Measurements from ENCODE around the gene RERE.
A peak's percentile ranks its signal among the peaks of the same experiment; 100 is the strongest.

The RERE gene

GRCh38 chr1:8536515-8536914 lies 280.9 kb downstream of the RERE start:
- TF ChIP-seq CTCF (IDR thresholded peaks at IDR 0.05; ENCODE audit: low read length, missing control alignments), result no peak
- DNase-seq (ENCODE audit: low read depth), result no peak
- H3K4me3 ChIP-seq (replicated peaks; ENCODE audit: low read depth, low read length), result no peak overlapping the region

- DNase-seq (ENCODE audit: low read depth), result no peak
- TF ChIP-seq CTCF (IDR thresholded peaks at IDR 0.05; ENCODE audit: low read length, missing control alignments), result no peak
- H3K4me3 ChIP-seq (replicated peaks; ENCODE audit: low read depth, low read length), result no peak overlapping the region
Measured at GRCh38 chr1:8533907-8534306, 283.5 kb downstream of the RERE start.

- H3K4me3 ChIP-seq (replicated peaks; ENCODE audit: low read depth, low read length), result no peak overlapping the region
- TF ChIP-seq CTCF (IDR thresholded peaks at IDR 0.05; ENCODE audit: low read length, missing control alignments), result no peak
- no peak for DNase-seq (ENCODE audit: low read depth)
Measured at GRCh38 chr1:8533124-8533523, 284.3 kb downstream of the RERE start.

- TF ChIP-seq CTCF (IDR thresholded peaks at IDR 0.05; ENCODE audit: low read length, missing control alignments), result no peak
- H3K4me3 ChIP-seq (replicated peaks; ENCODE audit: low read depth, low read length), result no peak overlapping the region
- DNase-seq (ENCODE audit: low read depth), result no peak
Measured at GRCh38 chr1:8529901-8530300, 287.5 kb downstream of the RERE start.

- TF ChIP-seq CTCF (IDR thresholded peaks at IDR 0.05; ENCODE audit: low read length, missing control alignments), result no peak
- H3K4me3 ChIP-seq (replicated peaks; ENCODE audit: low read depth, low read length), result no peak overlapping the region
- no peak for DNase-seq (ENCODE audit: low read depth)
Measured at GRCh38 chr1:8527941-8528340, 289.5 kb downstream of the RERE start.

- DNase-seq (ENCODE audit: low read depth), result peak; percentile 97
- no peak for TF ChIP-seq CTCF (IDR thresholded peaks at IDR 0.05; ENCODE audit: low read length, missing control alignments)
- peak overlapping the region; percentile 63 for H3K4me3 ChIP-seq (replicated peaks; ENCODE audit: low read depth, low read length)
Measured at GRCh38 chr1:8525558-8526275, 291.7 kb downstream of the RERE start.

- DNase-seq (ENCODE audit: low read depth), result peak; percentile 68
- H3K4me3 ChIP-seq (replicated peaks; ENCODE audit: low read depth, low read length), result peak overlapping the region; percentile 63
- no peak for TF ChIP-seq CTCF (IDR thresholded peaks at IDR 0.05; ENCODE audit: low read length, missing control alignments)
Measured at GRCh38 chr1:8525216-8525557, 292.3 kb downstream of the RERE start.
